Epithelial cell of esophagus (primary cell): Measurements from ENCODE around the gene OGFOD2.

ENCODE experiments used
- DNase-seq: peaks from one replicate; pipeline ENCODE4 v3.0.0; 2010; ENCODE audit warnings: low read depth
- H3K4me3 ChIP-seq: 2 replicates; pipeline ENCODE4 v1.5.1; 2011; ENCODE audit warnings: mild to moderate bottlenecking, low read length, control low read depth
- CTCF ChIP-seq: IDR thresholded peaks from 2 replicates; pipeline ENCODE4 v1.5.1; 2011; ENCODE audit warnings: low read depth, mild to moderate bottlenecking, low read length, control low read depth, inconsistent platforms; ENCODE audit not compliant: insufficient read depth; ENCODE audit errors: missing control alignments

Gene OGFOD2

GRCh38 chr12:122951406-122951805 lies 23.6 kb upstream of the OGFOD2 start:
- peak; percentile 73 for DNase-seq
- no peak for TF ChIP-seq CTCF
- H3K4me3 ChIP-seq, result no peak overlapping the region

- H3K4me3 ChIP-seq, result no peak overlapping the region
- DNase-seq, result peak; percentile 79
- peak; percentile 93 for TF ChIP-seq CTCF
Measured at GRCh38 chr12:122951979-122952892, 22.8 kb upstream of the OGFOD2 start.

GRCh38 chr12:122955156-122955555 lies 19.9 kb upstream of the OGFOD2 start:
- no peak for DNase-seq
- TF ChIP-seq CTCF, result no peak
- no peak overlapping the region for H3K4me3 ChIP-seq

GRCh38 chr12:122956035-122956434 lies 19.0 kb upstream of the OGFOD2 start:
- H3K4me3 ChIP-seq, result no peak overlapping the region
- no peak for DNase-seq
- no peak for TF ChIP-seq CTCF

GRCh38 chr12:122958198-122958888 lies 16.7 kb upstream of the OGFOD2 start:
- no peak for DNase-seq

GRCh38 chr12:122959566-122960192 lies 15.4 kb upstream of the OGFOD2 start:
- TF ChIP-seq CTCF, result no peak
- no peak overlapping the region for H3K4me3 ChIP-seq
- no peak for DNase-seq

More at GRCh38 chr12:122958198-122958888, 16.7 kb upstream of the OGFOD2 start:
- H3K4me3 ChIP-seq, result no peak overlapping the region
- TF ChIP-seq CTCF, result no peak
